ENCODE results near the gene ARHGAP45.
"Not testable (repeated sequence)": the region's sequence is repeated elsewhere in the genome, so short reads cannot be mapped to it uniquely, and the experiment has no call there.

The ARHGAP45 gene

GRCh38 chr19:1105008-1105872 lies 38.3 kb downstream of the ARHGAP45 start:
- no peak for DNase-seq

GRCh38 chr19:1105873-1106840 lies 39.2 kb downstream of the ARHGAP45 start:
- no peak for DNase-seq

- DNase-seq = no peak
These were observed 40.1 kb downstream of the ARHGAP45 start for GRCh38 chr19:1106841-1107660.

GRCh38 chr19:1107661-1108261 lies 40.8 kb downstream of the ARHGAP45 start:
- DNase-seq = no peak

- no peak for DNase-seq
These were observed 41.5 kb downstream of the ARHGAP45 start for GRCh38 chr19:1108291-1109031.

GRCh38 chr19:1109032-1109551 lies 42.1 kb downstream of the ARHGAP45 start:
- no peak for DNase-seq

- DNase-seq = no peak
These were observed 43.0 kb downstream of the ARHGAP45 start for GRCh38 chr19:1109697-1110671.

GRCh38 chr19:1110809-1111640 lies 44.1 kb downstream of the ARHGAP45 start:
- no peak for DNase-seq

- no peak for DNase-seq
These were observed 44.8 kb downstream of the ARHGAP45 start for GRCh38 chr19:1111641-1112267.

GRCh38 chr19:1112268-1113029 lies 45.5 kb downstream of the ARHGAP45 start:
- no peak for DNase-seq

GRCh38 chr19:1113030-1113985 lies 46.3 kb downstream of the ARHGAP45 start:
- DNase-seq = peak; percentile 47

GRCh38 chr19:1113986-1114483 lies 47.1 kb downstream of the ARHGAP45 start:
- no peak for DNase-seq

- not testable (repeated sequence) for DNase-seq
These were observed 47.8 kb downstream of the ARHGAP45 start for GRCh38 chr19:1114728-1115127.

- DNase-seq = no peak
These were observed 48.9 kb downstream of the ARHGAP45 start for GRCh38 chr19:1115646-1116420.
